Right lobe of liver (tissue), 6 donors: ENCODE data around the gene RARB. TPM values are rescaled to one million over a fixed set of nuclear protein-coding genes. Genes with fewer than 3 reads are reported as not detected.

Experiments
- ATAC-seq, 4 donors: fragments of 200-7000 bp; cut with Tn5 transposase; one replicate each; pipeline ENCODE4 v1.9.1; 2020; ENCODE audit warnings: mild to moderate bottlenecking in 4 of 4, moderate library complexity in 4 of 4
- DNase-seq, 3 donors: peaks; one replicate each; pipeline ENCODE4 v3.0.0-alpha.2; 2020
- H3K27ac ChIP-seq, 3 donors: fragments of 200-600 bp; one replicate each; pipeline ENCODE4 v1.8.0; 2022
- H3K27me3 ChIP-seq, 2 donors: fragments of 200-600 bp; one replicate each; pipeline ENCODE4 v1.8.0; 2022
- H3K36me3 ChIP-seq, 4 donors: fragments of 200-600 bp; sonication (generic) in 1 of 4; one replicate each; pipeline versions ENCODE4 v1.5.1 to v1.8.0; 2017 to 2022; ENCODE audit warnings: control low read depth in 1 of 4
- H3K4me1 ChIP-seq, 4 donors: fragments of 200-600 bp; sonication (generic) in 1 of 4; one replicate each; pipeline versions ENCODE4 v1.5.1 to v1.8.0; 2017 to 2022; ENCODE audit warnings: control low read depth in 1 of 4
- H3K4me3 ChIP-seq, 3 donors: fragments of 200-600 bp; one replicate each; pipeline ENCODE4 v1.8.0; 2022
- H3K9me3 ChIP-seq, 4 donors: fragments of 200-600 bp; sonication (generic) in 1 of 4; one replicate each; pipeline versions ENCODE4 v1.5.1 to v1.8.0; 2017 to 2022; ENCODE audit warnings: control low read depth in 1 of 4
- CTCF ChIP-seq, 4 donors: fragments of 200-600 bp in 3 of 4; fragments of 450-650 bp in 1 of 4; IDR thresholded peaks; one replicate each; pipeline versions ENCODE4 v1.5.1 to v1.8.0; 2016 to 2022; ENCODE audit warnings: antibody characterized with exemption in 4 of 4, mild to moderate bottlenecking in 2 of 4
- POLR2A ChIP-seq: fragments of 450-650 bp; IDR thresholded peaks from one replicate; pipeline ENCODE4 v1.6.1; 2017; ENCODE audit warnings: antibody characterized with exemption, mild to moderate bottlenecking
- WGBS: methylation state at CpG from one replicate; pipeline ENCODE4 v1.1.6; 2018; ENCODE audit warnings: low coverage, low lambda C conversion rate; ENCODE audit not compliant: insufficient coverage; ENCODE audit errors: missing lambda C conversion rate; 5-methylcytosine and 5-hydroxymethylcytosine counted together
- intact Hi-C, 2 donors: fragments of 100-400 bp; cut with DNase I; formaldehyde crosslinking; loops; one replicate each; pipeline versions ENCODE4 v1.11.2 to v1.14.1; 2022
- total RNA-seq, 6 experiments: library from RNA; depleted of rRNA in 2 of 6; stranded (reverse); fragments of >200 nt in 2 of 6; fragmentation: NEBNext Ultra II Directional in 3 of 6; extraction: Animal tissue kit (Norgen Biotek cat#: 25700) in 3 of 6; gene quantifications; one replicate each; pipeline versions ENCODE4 v1.1.0 to v1.2.4, GENCODE V29; 2016 to 2023
- donor health status: DM: no; HTN: yes; CAD: no.
- donor health status: DM: no; HTN: no; CAD: no.
- donor health status: DM: no; HTN: no; CAD: no.
- donor health status: DM: no; HTN: yes; CAD: no.
- donor health status: DM: no; HTN: yes; CAD: no.

Gene RARB
- total RNA-seq, 6 experiments from 2014 or later = 1.2 to 2.8 (median 2.1) TPM

DNA sequence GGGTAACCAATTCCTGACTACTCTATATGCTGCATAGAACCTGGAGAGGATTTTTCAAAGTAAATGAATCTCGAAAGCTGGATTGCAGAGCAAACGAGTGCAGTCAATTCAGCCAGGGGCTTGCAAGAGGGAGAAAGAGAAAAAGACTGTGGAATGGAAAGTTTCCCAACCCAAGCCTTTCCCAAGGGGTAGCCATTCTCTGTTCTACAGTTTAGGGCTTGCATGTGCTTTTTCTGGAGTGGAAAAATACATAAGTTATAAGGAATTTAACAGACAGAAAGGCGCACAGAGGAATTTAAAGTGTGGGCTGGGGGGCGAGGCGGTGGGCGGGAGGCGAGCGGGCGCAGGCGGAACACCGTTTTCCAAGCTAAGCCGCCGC, 511 bp upstream of the RARB start:
- H3K27ac ChIP-seq = peak overlapping the region; percentile 90 to 98 (median 95)
- H3K4me3 ChIP-seq = peak overlapping the region; percentile 57 to 67 (median 61)
- TF ChIP-seq CTCF (IDR thresholded peaks at IDR 0.05) (no peak), POLR2A (no peak)
- DNase-seq (no peak), ATAC-seq (peak; percentile 9 to 38 (median 28))
- H3K27me3 ChIP-seq = no peaks in the 10 kb centered on the region
- 2% methylated on average over 13 of the region's 13 CpGs for WGBS
- peaks cover 0 to 6% (median 0%) of the 10 kb centered on the region in 4 donors for H3K4me1 ChIP-seq
- H3K9me3 ChIP-seq = no peaks in the 10 kb centered on the region
- intact Hi-C loops = no loop called here
- H3K36me3 ChIP-seq = no peaks in the 10 kb centered on the region

DNA sequence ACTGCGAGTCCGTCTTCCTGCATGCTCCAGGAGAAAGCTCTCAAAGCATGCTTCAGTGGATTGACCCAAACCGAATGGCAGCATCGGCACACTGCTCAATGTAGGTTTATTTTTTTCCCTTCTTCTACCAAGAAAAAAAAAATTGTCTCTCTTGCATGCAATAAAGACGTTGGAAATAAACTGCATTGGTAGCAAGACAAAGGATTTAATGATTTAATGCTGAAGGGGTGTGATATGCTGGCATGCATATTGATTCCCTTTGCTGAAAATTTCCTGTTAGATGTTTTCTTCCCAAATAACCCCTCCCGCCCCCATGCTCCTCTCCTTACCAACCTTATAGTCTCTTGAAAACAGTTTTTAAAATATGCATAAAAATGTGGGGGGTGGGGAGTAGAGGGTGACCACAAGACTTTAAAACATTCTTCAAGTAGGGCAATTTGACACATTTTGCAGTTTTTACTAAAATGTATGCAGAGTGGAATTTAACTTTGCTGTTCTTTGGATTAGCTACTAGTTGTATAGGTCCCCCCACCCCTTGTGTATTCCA, 799 bp downstream of the RARB start:
- peak overlapping the region; percentile 90 to 98 (median 95) for H3K27ac ChIP-seq
- DNase-seq (no peak), ATAC-seq (peak in 2 of 4 donors; percentile 0 to 60)
- 2% methylated on average over 6 of the region's 6 CpGs for WGBS
- H3K4me1 ChIP-seq = peaks cover 0 to 6% (median 0%) of the 10 kb centered on the region in 4 donors
- H3K27me3 ChIP-seq = no peaks in the 10 kb centered on the region
- peak overlapping the region; percentile 57 to 67 (median 61) for H3K4me3 ChIP-seq
- no peak for TF ChIP-seq POLR2A
- TF ChIP-seq CTCF (IDR thresholded peaks at IDR 0.05) = no peak
- no peaks in the 10 kb centered on the region for H3K36me3 ChIP-seq
- no peaks in the 10 kb centered on the region for H3K9me3 ChIP-seq
- intact Hi-C loops = no loop called here

GRCh38 chr3:25429361-25430286, 1.6 kb downstream of the RARB start:
- H3K4me1 ChIP-seq = peaks cover 0 to 6% (median 0%) of the 10 kb centered on the region in 4 donors
- H3K27me3 ChIP-seq = no peaks in the 10 kb centered on the region
- WGBS = 7% methylated on average over 12 of the region's 12 CpGs
- peak overlapping the region; percentile 90 to 98 (median 95) for H3K27ac ChIP-seq
- peak overlapping the region; percentile 57 to 67 (median 61) for H3K4me3 ChIP-seq
- no peaks in the 10 kb centered on the region for H3K9me3 ChIP-seq
- TF ChIP-seq CTCF (IDR thresholded peaks at IDR 0.05) = no peak
- no peak for TF ChIP-seq POLR2A
- no peaks in the 10 kb centered on the region for H3K36me3 ChIP-seq
- ATAC-seq (peak; percentile 32 to 44 (median 39)), DNase-seq (peak in 1 of 3 donors; percentile 27)
- intact Hi-C loops = no loop called here

- TF ChIP-seq CTCF (IDR thresholded peaks at IDR 0.05) = no peak
- TF ChIP-seq POLR2A = no peak
- DNase-seq (no peak), ATAC-seq (peak in 1 of 4 donors; percentile 11)
- 6% methylated on average over 5 of the region's 5 CpGs for whole genome bisulfite sequencing
- Histone ChIP-seq H3K27me3 (no peaks in the 10 kb centered on the region), H3K4me1 (peaks cover 0 to 14% (median 3%) of the 10 kb centered on the region in 4 donors), H3K4me3 (peak overlapping the region; percentile 57 to 67 (median 61)), H3K27ac (peak overlapping the region; percentile 90 to 98 (median 95)), H3K9me3 (no peaks in the 10 kb centered on the region), H3K36me3 (no peaks in the 10 kb centered on the region)
- intact Hi-C loops = no loop called here
These were observed 2.3 kb downstream of the RARB start for GRCh38 chr3:25430287-25430934.
